ENCODE measurements around the gene ZNF19. TPM values are rescaled to one million over a fixed set of nuclear protein-coding genes. Genes with fewer than 3 reads are reported as not detected.
A peak's percentile ranks its signal among the peaks of the same experiment; 100 is the strongest.
"Not testable (repeated sequence)": the region's sequence is repeated elsewhere in the genome, so short reads cannot be mapped to it uniquely, and the experiment has no call there.

The ZNF19 gene
- total RNA-seq, 4 donors from 2014 or later = 3.0 to 9.5 (median 5.9) TPM

GRCh38 chr16:71524566-71525553 lies 35.7 kb upstream of the ZNF19 start:
- TF ChIP-seq, protein P1, sequence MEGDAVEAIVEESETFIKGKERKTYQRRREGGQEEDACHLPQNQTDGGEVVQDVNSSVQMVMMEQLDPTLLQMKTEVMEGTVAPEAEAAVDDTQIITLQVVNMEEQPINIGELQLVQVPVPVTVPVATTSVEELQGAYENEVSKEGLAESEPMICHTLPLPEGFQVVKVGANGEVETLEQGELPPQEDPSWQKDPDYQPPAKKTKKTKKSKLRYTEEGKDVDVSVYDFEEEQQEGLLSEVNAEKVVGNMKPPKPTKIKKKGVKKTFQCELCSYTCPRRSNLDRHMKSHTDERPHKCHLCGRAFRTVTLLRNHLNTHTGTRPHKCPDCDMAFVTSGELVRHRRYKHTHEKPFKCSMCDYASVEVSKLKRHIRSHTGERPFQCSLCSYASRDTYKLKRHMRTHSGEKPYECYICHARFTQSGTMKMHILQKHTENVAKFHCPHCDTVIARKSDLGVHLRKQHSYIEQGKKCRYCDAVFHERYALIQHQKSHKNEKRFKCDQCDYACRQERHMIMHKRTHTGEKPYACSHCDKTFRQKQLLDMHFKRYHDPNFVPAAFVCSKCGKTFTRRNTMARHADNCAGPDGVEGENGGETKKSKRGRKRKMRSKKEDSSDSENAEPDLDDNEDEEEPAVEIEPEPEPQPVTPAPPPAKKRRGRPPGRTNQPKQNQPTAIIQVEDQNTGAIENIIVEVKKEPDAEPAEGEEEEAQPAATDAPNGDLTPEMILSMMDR (IDR thresholded peaks at IDR 0.05) = no peak
- ATAC-seq (ENCODE audit: low FRiP score) (peak; percentile 60), DNase-seq (ENCODE audit: low spot score) (no peak)

- no peak for DNase-seq (ENCODE audit: low spot score)
These were observed 31.4 kb upstream of the ZNF19 start for GRCh38 chr16:71520550-71520949.

DNA sequence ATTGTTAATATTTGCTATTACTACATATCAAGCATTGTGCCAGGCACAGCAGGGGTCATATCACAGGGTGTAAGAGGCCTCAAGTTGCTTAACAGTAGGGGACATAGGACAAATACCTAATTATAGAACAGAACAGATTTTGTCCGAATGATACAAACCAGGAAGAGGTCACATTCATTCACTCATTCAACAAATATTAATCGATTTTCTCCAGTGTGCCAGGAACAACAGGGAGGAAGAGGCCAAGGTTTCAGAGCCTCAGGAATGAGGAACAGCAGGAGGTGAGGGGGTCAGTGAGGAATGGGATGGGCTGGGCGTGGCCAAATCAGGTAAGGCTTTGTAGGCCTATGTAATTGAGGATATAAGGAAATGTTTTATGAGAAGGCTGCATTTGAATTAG lies 25.9 kb upstream of the ZNF19 start:
- DNase-seq (ENCODE audit: low spot score) (no peak), ATAC-seq (ENCODE audit: low FRiP score) (no peak)
- TF ChIP-seq, protein P1 (IDR thresholded peaks at IDR 0.05) = no peak

More at GRCh38 chr16:71520550-71520949, 31.4 kb upstream of the ZNF19 start:
- TF ChIP-seq, protein P1 (IDR thresholded peaks at IDR 0.05) = no peak
- no peak for ATAC-seq (ENCODE audit: low FRiP score)

GRCh38 chr16:71514476-71514875 lies 25.4 kb upstream of the ZNF19 start:
- DNase-seq (ENCODE audit: low spot score) (no peak), ATAC-seq (ENCODE audit: low FRiP score) (no peak)
- TF ChIP-seq, protein P1 (IDR thresholded peaks at IDR 0.05) = no peak

- no peak for ATAC-seq (ENCODE audit: low FRiP score)
- DNase-seq (ENCODE audit: low spot score) = no peak
- TF ChIP-seq, protein P1 (IDR thresholded peaks at IDR 0.05) = no peak
These were observed 24.2 kb upstream of the ZNF19 start for GRCh38 chr16:71513302-71513701.

- no peak for ATAC-seq (ENCODE audit: low FRiP score)
- TF ChIP-seq, protein P1 (IDR thresholded peaks at IDR 0.05) = no peak
- no peak for DNase-seq (ENCODE audit: low spot score)
These were observed 17.9 kb upstream of the ZNF19 start for GRCh38 chr16:71507061-71507460.

GRCh38 chr16:71504901-71505300 lies 15.8 kb upstream of the ZNF19 start:
- ATAC-seq (ENCODE audit: low FRiP score) (no peak), DNase-seq (ENCODE audit: low spot score) (no peak)
- TF ChIP-seq, protein P1 (IDR thresholded peaks at IDR 0.05) = no peak

DNA sequence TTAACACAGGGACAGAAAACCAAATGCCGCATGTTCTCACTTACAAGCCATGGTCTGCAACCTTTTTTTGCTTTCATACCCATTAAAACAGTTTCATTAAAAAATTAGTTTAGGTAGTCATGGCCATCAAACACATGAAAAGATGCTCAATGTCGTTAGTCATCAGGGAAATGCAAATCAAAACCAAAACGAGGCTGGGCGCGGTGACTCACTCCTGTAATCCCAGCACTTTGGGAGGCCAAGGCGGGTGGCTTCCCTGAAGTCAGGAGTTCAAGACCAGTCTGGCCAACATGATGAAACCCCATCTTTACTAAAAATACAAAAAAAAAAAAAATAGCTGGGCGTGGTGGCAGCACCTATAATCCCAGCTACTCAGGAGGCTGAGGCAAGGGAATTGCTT lies 14.9 kb upstream of the ZNF19 start:
- DNase-seq (ENCODE audit: low spot score); ATAC-seq (ENCODE audit: low FRiP score): not testable (repeated sequence)
